Adrenal gland (tissue), 12 donors: ENCODE measurements around the gene WIPF1. TPM values are rescaled to one million over a fixed set of nuclear protein-coding genes. Genes with fewer than 3 reads are reported as not detected.

ENCODE experiments used
- DNase-seq, 7 donors: peaks; one replicate each; pipeline ENCODE4 v3.0.0-alpha.2; 2019 to 2020
- H3K27ac ChIP-seq, 5 donors: fragments of 200-600 bp; sonication (generic) in 4 of 5; 1 replicate in 3 of 5; 2 replicates in 2 of 5; pipeline versions ENCODE4 v1.5.1 to v1.8.0; 2016 to 2020; ENCODE audit warnings: mild to moderate bottlenecking in 1 of 5
- H3K27me3 ChIP-seq: fragments of 200-600 bp; 2 replicates; pipeline ENCODE4 v1.8.0; 2021
- H3K36me3 ChIP-seq, 2 donors: fragments of 200-600 bp; replicated peaks in 1 of 2; 1 replicate in 1 of 2; 2 replicates in 1 of 2; pipeline versions ENCODE4 v1.5.1 to v1.8.0; 2018 to 2022
- H3K4me1 ChIP-seq, 2 donors: fragments of 200-600 bp; replicated peaks in 1 of 2; 1 replicate in 1 of 2; 2 replicates in 1 of 2; pipeline versions ENCODE4 v1.5.1 to v1.8.0; 2018 to 2021
- H3K4me3 ChIP-seq, 4 donors: fragments of 200-600 bp; sonication (generic) in 3 of 4; one replicate each; pipeline ENCODE4 v1.5.1; 2016 to 2018
- H3K9me3 ChIP-seq, 3 donors: fragments of 200-600 bp; sonication (generic) in 1 of 3; replicated peaks in 1 of 3; 1 replicate in 2 of 3; 2 replicates in 1 of 3; pipeline versions ENCODE4 v1.5.1 to v1.8.0; 2016 to 2021
- CTCF ChIP-seq, 6 experiments: fragments of 450-650 bp in 4 of 6; fragments of 200-600 bp in 2 of 6; sonication (generic) in 1 of 6; IDR thresholded peaks; 1 replicate in 5 of 6; 2 replicates in 1 of 6; pipeline versions ENCODE4 v1.5.1 to v1.8.0; 2016 to 2021; ENCODE audit warnings: antibody characterized with exemption in 6 of 6, mild to moderate bottlenecking in 2 of 6, moderate library complexity in 1 of 6
- POLR2A ChIP-seq, 2 donors: fragments of 450-650 bp; IDR thresholded peaks; one replicate each; pipeline ENCODE4 v1.6.1; 2017; ENCODE audit warnings: antibody characterized with exemption in 2 of 2, mild to moderate bottlenecking in 2 of 2, moderate library complexity in 1 of 2
- WGBS, 4 donors: extraction: QIAGEN DNeasy Blood & Tissue Kit in 2 of 4; methylation state at CpG; one replicate each; pipeline versions ENCODE4 v1.1.5 to v1.1.7; 2013 to 2017; 5-methylcytosine and 5-hydroxymethylcytosine counted together
- intact Hi-C, 2 donors: fragments of 100-400 bp; cut with DNase I; formaldehyde crosslinking; loops; one replicate each; pipeline versions ENCODE4 v1.14.1 to v1.15.0; 2022 to 2023
- polyA plus RNA-seq, 3 donors: library from polyadenylated mRNA; stranded (reverse); fragments of 200-250 nt in 2 of 3; fragments of 350-450 nt in 1 of 3; fragmentation: Illumina TruSeq in 1 of 3; extraction: RNeasy Lipid Tissue Mini Kit (QIAGEN cat#74804) in 1 of 3; gene quantifications; one replicate each; pipeline ENCODE4 v1.2.3, GENCODE V29; 2013 to 2014
- total RNA-seq, 9 donors: library from RNA; depleted of rRNA in 4 of 9; stranded (reverse); fragments of >200 nt in 4 of 9; fragments of 120-200 nt in 1 of 9; fragmentation: NEBNext Ultra II Directional in 1 of 9; extraction: Animal tissue kit (Norgen Biotek cat#: 25700) in 1 of 9; gene quantifications; one replicate each; pipeline versions ENCODE4 v1.1.0 to v1.2.4, GENCODE V29; 2013 to 2023
- donor health status: healthy with polysubstance abuse.
- donor health status: Bipolar disorder and iron deficiency.
- donor health status: DM: yes; HTN: yes; CAD: no.
- donor health status: DM: no; HTN: no; CAD: no.
- donor health status: DM: no; HTN: no; CAD: no.
- donor health status: DM: yes; HTN: yes; CAD: no.

WIPF1 gene
- total and polyA plus RNA-seq, 12 donors: 4.8 to 42.4 (median 24.6) TPM

- H3K4me3 ChIP-seq: no peak overlapping the region
- H3K4me1 ChIP-seq: no peaks in the 10 kb centered on the region
- H3K27ac ChIP-seq: no peak overlapping the region
- TF ChIP-seq POLR2A (IDR thresholded peaks at IDR 0.05) (no peak), CTCF (IDR thresholded peaks at IDR 0.05) (no peak)
- DNase-seq: no peak
- whole genome bisulfite sequencing, 4 donors: 93 to 98% (median 98%) methylated on average over 6 of the region's 6 CpGs
- H3K27me3 ChIP-seq: no peaks in the 10 kb centered on the region
- no peaks in the 10 kb centered on the region for H3K36me3 ChIP-seq
- intact Hi-C loops: no loop called here
- H3K9me3 ChIP-seq: no peaks in the 10 kb centered on the region
Observed at GRCh38 chr2:174643356-174643755, 45.8 kb upstream of the WIPF1 start.

GRCh38 chr2:174641168-174641567 is 43.6 kb upstream of the WIPF1 start:
- H3K9me3 ChIP-seq: no peaks in the 10 kb centered on the region

GRCh38 chr2:174636987-174637386 is 39.4 kb upstream of the WIPF1 start:
- intact Hi-C loops: no loop called here
- 90 to 95% (median 92%) methylated on average over 1 of the region's 1 CpG for WGBS, 4 donors
- H3K27me3 ChIP-seq: no peaks in the 10 kb centered on the region
- no peak overlapping the region for H3K27ac ChIP-seq
- no peaks in the 10 kb centered on the region for H3K36me3 ChIP-seq
- no peak for TF ChIP-seq POLR2A (IDR thresholded peaks at IDR 0.05)
- no peak for TF ChIP-seq CTCF (IDR thresholded peaks at IDR 0.05)
- H3K4me3 ChIP-seq: no peak overlapping the region
- H3K4me1 ChIP-seq: no peaks in the 10 kb centered on the region
- no peaks in the 10 kb centered on the region for H3K9me3 ChIP-seq
- DNase-seq: no peak

More at GRCh38 chr2:174641168-174641567, 43.6 kb upstream of the WIPF1 start:
- intact Hi-C loops: no loop called here
- no peaks in the 10 kb centered on the region for H3K36me3 ChIP-seq
- no peak overlapping the region for H3K4me3 ChIP-seq
- WGBS, 4 donors: 94 to 100% (median 97%) methylated on average over 1 of the region's 1 CpG
- H3K27ac ChIP-seq: no peak overlapping the region
- DNase-seq: no peak
- TF ChIP-seq POLR2A (IDR thresholded peaks at IDR 0.05) (no peak), CTCF (IDR thresholded peaks at IDR 0.05) (no peak)
- no peaks in the 10 kb centered on the region for H3K4me1 ChIP-seq
- no peaks in the 10 kb centered on the region for H3K27me3 ChIP-seq

- H3K4me3 ChIP-seq: no peak overlapping the region
- WGBS, 4 donors: 95 to 100% (median 97%) methylated on average over 3 of the region's 3 CpGs
- H3K36me3 ChIP-seq: no peaks in the 10 kb centered on the region
- H3K27me3 ChIP-seq: no peaks in the 10 kb centered on the region
- TF ChIP-seq POLR2A (IDR thresholded peaks at IDR 0.05) (no peak), CTCF (IDR thresholded peaks at IDR 0.05) (no peak)
- H3K27ac ChIP-seq: no peak overlapping the region
- no peaks in the 10 kb centered on the region for H3K4me1 ChIP-seq
- no peaks in the 10 kb centered on the region for H3K9me3 ChIP-seq
- intact Hi-C loops: no loop called here
- no peak for DNase-seq
Observed at GRCh38 chr2:174635776-174636404, 38.3 kb upstream of the WIPF1 start.
